K562 (cell line): ENCODE data around the gene OSBPL3. TPM values are rescaled to one million over a fixed set of nuclear protein-coding genes. Genes with fewer than 3 reads are reported as not detected.

Experiments used
- ATAC-seq: fragments of 200-7000 bp; cut with Tn5 transposase; 3 replicates; pipeline ENCODE4 v1.9.1; 2020; ENCODE audit warnings: moderate library complexity
- BruUV-seq: library from RNA; stranded (reverse); fragments of 400-500 nt; replicated peaks from 2 replicates; lab custom pipeline; 2021; lab: Mats Ljungman, UMichigan
- CTCF ChIA-PET: fragments of 300-600 bp; formaldehyde crosslinking; extraction: SDS; loops from one replicate; lab custom pipeline; 2021; ENCODE audit warnings: low intra/inter-chr PET ratio; lab: Yijun Ruan, JAX
- POLR2A ChIA-PET: fragments of 300-600, 350-650 bp; sonication (Branson Sonifier 250); formaldehyde crosslinking; extraction: SDS; loops from one replicate; lab custom pipeline; 2021; ENCODE audit warnings: antibody characterized with exemption, inconsistent platforms; lab: Yijun Ruan, JAX
- DNase-seq, 4 experiments: peaks; one replicate each; pipeline versions ENCODE4 v3.0.0 to v3.0.0-alpha.2; 2011 to 2018; ENCODE audit warnings: low spot score in 3 of 4, mixed read lengths in 3 of 4; ENCODE audit errors: extremely low read depth in 1 of 4
- FAIRE-seq: peaks from 2 replicates; lab custom pipeline; 2011; peaks lifted over from hg19 to GRCh38; lab: Jason Lieb, UNC
- H2AFZ ChIP-seq: 2 replicates; pipeline ENCODE4 v1.6.0; 2011; ENCODE audit warnings: low read depth, low read length, control low read depth, inconsistent platforms
- H3K27ac ChIP-seq: fragments of 200-600 bp; 3 replicates; pipeline ENCODE4 v1.8.0; 2011; ENCODE audit warnings: low read depth, mild to moderate bottlenecking, control low read depth, inconsistent platforms, low read length, moderate library complexity, mixed read lengths; ENCODE audit errors: extremely low read depth
- H3K27me3 ChIP-seq, 2 experiments: fragments of 300-600 bp in 1 of 2; 2 replicates in 1 of 2; 3 replicates in 1 of 2; pipeline versions ENCODE4 v1.6.0 to v1.8.0; 2011; ENCODE audit warnings: inconsistent platforms in 2 of 2, low read length in 2 of 2, mild to moderate bottlenecking in 1 of 2, mixed read lengths in 1 of 2, moderate library complexity in 1 of 2; ENCODE audit not compliant: control insufficient read depth in 2 of 2, insufficient read depth in 2 of 2
- H3K36me3 ChIP-seq: fragments of 300-600 bp; 3 replicates; pipeline ENCODE4 v1.8.0; 2011; ENCODE audit warnings: mild to moderate bottlenecking, low read length, inconsistent platforms; ENCODE audit not compliant: control insufficient read depth, insufficient read depth
- H3K4me1 ChIP-seq, 2 experiments: fragments of 200-600 bp in 1 of 2; replicated peaks in 1 of 2; 2 replicates in 1 of 2; 3 replicates in 1 of 2; pipeline versions ENCODE4 v1.5.1 to v1.8.0; 2011; ENCODE audit warnings: inconsistent platforms in 2 of 2, low read length in 2 of 2, mild to moderate bottlenecking in 1 of 2, mixed read lengths in 1 of 2, moderate library complexity in 1 of 2; ENCODE audit not compliant: control insufficient read depth in 2 of 2, insufficient read depth in 2 of 2
- H3K4me2 ChIP-seq: 2 replicates; pipeline ENCODE4 v1.6.1; 2011; ENCODE audit warnings: low read length, control low read depth, inconsistent platforms, mixed read lengths; ENCODE audit not compliant: insufficient read depth
- H3K4me3 ChIP-seq: fragments of 200-600 bp; sonication (generic), shearing (Covaris generic); 2 replicates; pipeline ENCODE4 v1.5.1; 2016; ENCODE audit warnings: control low read depth, inconsistent platforms
- H3K79me2 ChIP-seq: fragments of 200-600 bp; 3 replicates; pipeline ENCODE4 v1.8.0; 2011; ENCODE audit warnings: low read length, inconsistent platforms; ENCODE audit not compliant: control insufficient read depth, insufficient read depth
- H3K9ac ChIP-seq, 2 experiments: 2 replicates each; pipeline versions ENCODE4 v1.6.0 to v1.6.1; 2011; ENCODE audit warnings: low read depth in 2 of 2, low read length in 2 of 2, control low read depth in 1 of 2, inconsistent platforms in 1 of 2, mild to moderate bottlenecking in 1 of 2, mixed read lengths in 1 of 2; ENCODE audit not compliant: insufficient read depth in 1 of 2
- H3K9me1 ChIP-seq: one replicate; pipeline ENCODE4 v1.6.0; 2011; ENCODE audit warnings: inconsistent platforms, mild to moderate bottlenecking, low read length, moderate library complexity; ENCODE audit not compliant: control insufficient read depth, insufficient read depth
- H3K9me3 ChIP-seq: replicated peaks from 2 replicates; pipeline ENCODE4 v1.5.1; 2011; ENCODE audit warnings: low read depth, low read length, inconsistent platforms; ENCODE audit not compliant: control insufficient read depth, insufficient read depth
- H4K20me1 ChIP-seq: replicated peaks from 2 replicates; pipeline ENCODE4 v1.6.1; 2011; ENCODE audit warnings: low read length, inconsistent platforms, mixed read lengths; ENCODE audit not compliant: control insufficient read depth, insufficient read depth
- CBX1 ChIP-seq: sonication (generic); IDR thresholded peaks from 2 replicates; pipeline ENCODE4 v1.6.1; 2016; ENCODE audit warnings: antibody characterized with exemption, low read depth, mild to moderate bottlenecking
- E4F1 ChIP-seq: fragments of 250-450 bp; sonication (Bioruptor Pico); IDR thresholded peaks from 2 replicates; pipeline ENCODE4 v1.5.0; 2021; ENCODE audit warnings: mild to moderate bottlenecking, borderline replicate concordance
- GATAD2A ChIP-seq: fragments of 450-650 bp; IDR thresholded peaks from 2 replicates; pipeline ENCODE4 v1.6.1; 2017
- HEY1 ChIP-seq: fragments of 250-450 bp; sonication (Bioruptor Pico); IDR thresholded peaks from 2 replicates; pipeline ENCODE4 v1.5.0; 2020; ENCODE audit warnings: mild to moderate bottlenecking, moderate library complexity, borderline replicate concordance
- MNT ChIP-seq, 2 experiments: fragments of 450-650 bp; conservative IDR thresholded peaks; 2 replicates each; pipeline ENCODE4 v1.6.1; 2017; ENCODE audit warnings: mild to moderate bottlenecking in 2 of 2, moderate library complexity in 2 of 2
- RFX5 ChIP-seq: IDR thresholded peaks from 2 replicates; pipeline ENCODE4 v1.6.1; 2011; ENCODE audit warnings: low read depth, mild to moderate bottlenecking, improper control_type of control experiment, low read length
- SIRT6 ChIP-seq: IDR thresholded peaks from one replicate; pipeline ENCODE4 v1.6.1; 2012; ENCODE audit warnings: low read depth, mild to moderate bottlenecking, control low read depth, inconsistent platforms, low read length, moderate library complexity
- TEAD2 ChIP-seq: fragments of 450-650 bp; IDR thresholded peaks from 2 replicates; pipeline ENCODE4 v1.6.1; 2016; ENCODE audit warnings: missing genetic modification characterization, control low read depth, missing compliant biosample characterization
- TEAD4 ChIP-seq, 2 experiments: sonication (generic) in 1 of 2; formaldehyde crosslinking in 1 of 2; IDR thresholded peaks; 2 replicates each; pipeline versions ENCODE4 v1.6.1 to v1.8.0; 2012 to 2022; ENCODE audit warnings: borderline replicate concordance in 1 of 2, inconsistent platforms in 1 of 2, low read length in 1 of 2, mild to moderate bottlenecking in 1 of 2, missing genetic modification reagents in 1 of 2
- ZC3H11A ChIP-seq: IDR thresholded peaks from 2 replicates; pipeline ENCODE4 v1.6.1; 2012; ENCODE audit warnings: low read depth, low read length, improper control_type of control experiment
- WGBS: fragments of 100-300 bp; shearing (Covaris generic); methylation state at CpG from one replicate; pipeline ENCODE4 v1.1.6; 2016; ENCODE audit warnings: low coverage, mixed read lengths; ENCODE audit not compliant: insufficient coverage; ENCODE audit errors: missing lambda C conversion rate; 5-methylcytosine and 5-hydroxymethylcytosine counted together
- in situ Hi-C: fragments of 300-500 bp; cut with MboI; formaldehyde crosslinking; loops from 4 replicates; pipeline ENCODE4 v1.15.0; 2018; ENCODE audit warnings: inconsistent platforms, mixed read lengths
- intact Hi-C: fragments of 100-400 bp; cut with micrococcal nuclease; formaldehyde crosslinking; loops from 2 replicates; pipeline ENCODE4 v1.14.2; 2022
- polyA plus RNA-seq, 8 experiments: library from polyadenylated mRNA; depleted of rRNA in 4 of 8; stranded (reverse) in 5 of 8; unstranded in 3 of 8; fragments of >200 nt; fragmentation: Nextera tagmentation in 2 of 8; fragmentation: Illumina TruSeq in 1 of 8; extraction: Ambion mirVana in 2 of 8; extraction: Trizol in 1 of 8; gene quantifications; 2 replicates each; pipeline versions ENCODE4 v1.2.1 to v1.2.3, GENCODE V29; 2011 to 2014; ENCODE audit warnings: inconsistent platforms in 1 of 8, missing spikeins in 1 of 8
- total RNA-seq, 7 experiments: library from RNA; depleted of rRNA in 6 of 7; stranded (reverse); fragments of >200 nt in 6 of 7; fragmentation: Illumina TruSeq in 2 of 7; extraction: Trizol in 2 of 7; gene quantifications; 2 replicates each; pipeline versions ENCODE4 v1.2.1 to v1.2.3, GENCODE V29; 2011 to 2021; ENCODE audit warnings: low replicate concordance in 1 of 7
- TF ChIP-seq, protein P1 (sequence below): sonication (generic); formaldehyde crosslinking; IDR thresholded peaks from 2 replicates; pipeline ENCODE4 v1.8.0; 2022; ENCODE audit warnings: mild to moderate bottlenecking, missing genetic modification reagents

The OSBPL3 gene
- total and polyA plus RNA-seq, 9 of the 15 experiments (the other 6 are each of a cell fraction or from before 2014, with no cell fraction given): 4.8 to 37.2 (median 26.5) TPM

DNA sequence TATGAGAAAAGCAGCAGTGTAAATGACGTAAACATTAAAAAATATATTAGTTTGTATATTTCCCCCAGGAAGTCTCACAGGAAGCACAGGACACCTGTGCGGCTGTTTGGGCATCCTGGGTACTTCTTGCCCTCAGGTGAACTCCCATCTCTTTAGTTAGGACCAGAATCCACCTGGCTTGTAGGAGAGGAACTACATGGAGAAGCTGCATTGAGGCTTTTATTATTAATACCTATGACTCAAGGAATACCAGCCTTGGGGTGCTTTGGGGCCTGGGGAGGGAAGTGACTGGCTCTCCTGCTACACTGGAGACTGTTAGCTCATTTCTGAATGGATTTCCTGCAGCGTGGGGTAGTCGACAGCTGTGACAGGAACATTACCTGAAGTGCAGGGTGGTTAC, 182.7 kb downstream of the OSBPL3 start:
- in situ Hi-C loops (no loop called here), intact Hi-C loops (loop anchor here (10.0 kb wide), 1 partner anchor 72 kb away; no protein-coding TSS in a partner anchor)
- peaks cover 7 to 20% of the 10 kb centered on the region in 2 experiments; a peak in 4 of 5 replicates for H3K4me1 ChIP-seq
- no peak overlapping the region for H3K9ac ChIP-seq
- H3K4me2 ChIP-seq: no peak overlapping the region
- H4K20me1 ChIP-seq: no peaks in the 10 kb centered on the region
- peaks cover 20% of the 10 kb centered on the region; the same call in 1 of the 3 replicates for H3K79me2 ChIP-seq
- WGBS: 100% methylated on average over 4 of the region's 4 CpGs
- H2AFZ ChIP-seq: no peak overlapping the region
- H3K36me3 ChIP-seq: peaks cover 21% of the 10 kb centered on the region; the same call in 2 of the 3 replicates
- H3K9me3 ChIP-seq: peaks cover 2% of the 10 kb centered on the region; the same call in 1 of the 2 replicates
- ATAC-seq: no peak
- CTCF ChIA-PET: no interaction called here
- H3K9me1 ChIP-seq: no peaks in the 10 kb centered on the region
- no peak overlapping the region for H3K4me3 ChIP-seq
- H3K27me3 ChIP-seq: no peaks in the 10 kb centered on the region
- POLR2A ChIA-PET: no interaction called here
- no TSS peak for BruUV-seq
- H3K27ac ChIP-seq: no peak overlapping the region
- DNase-seq: no peak
- FAIRE-seq: no peak
- TF ChIP-seq MNT (conservative IDR thresholded peaks at IDR 0.05): no peak
- TF ChIP-seq, protein P1, sequence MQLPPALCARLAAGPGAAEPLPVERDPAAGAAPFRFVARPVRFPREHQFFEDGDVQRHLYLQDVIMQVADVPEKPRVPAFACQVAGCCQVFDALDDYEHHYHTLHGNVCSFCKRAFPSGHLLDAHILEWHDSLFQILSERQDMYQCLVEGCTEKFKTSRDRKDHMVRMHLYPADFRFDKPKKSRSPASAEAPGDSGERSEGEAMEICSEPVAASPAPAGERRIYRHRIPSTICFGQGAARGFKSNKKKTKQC (CRISPR knock-in tag): no peak
- no peak for TF ChIP-seq RFX5
- TF ChIP-seq SIRT6: no peak
- no peak for TF ChIP-seq ZC3H11A
- TF ChIP-seq HEY1: no peak
- no peak for TF ChIP-seq GATAD2A
- TF ChIP-seq TEAD4 (IDR thresholded peaks at IDR 0.05; ENCODE audit: low read length): no peak
- no peak for TF ChIP-seq TEAD4 (CRISPR knock-in tag; IDR thresholded peaks at IDR 0.05; ENCODE audit: borderline replicate concordance)
- no peak for TF ChIP-seq TEAD2 (tag)
- no peak for TF ChIP-seq CBX1
- no peak for TF ChIP-seq E4F1
